NK-92 (cell line): ENCODE results near the gene ERH.
"Not testable (repeated sequence)": the region's sequence is repeated elsewhere in the genome, so short reads cannot be mapped to it uniquely, and the experiment has no call there.

Source experiments
- DNase-seq: peaks from one replicate; lab custom pipeline; 2025; ENCODE audit not compliant: unreplicated experiment; lab: John Stamatoyannopoulos, UW

The ERH gene

GRCh38 chr14:69398818-69399210 is 715 bp upstream of the ERH start:
- no peak for DNase-seq

- DNase-seq = no peak
These were observed 2.2 kb downstream of the ERH start for GRCh38 chr14:69395929-69396328.

DNA sequence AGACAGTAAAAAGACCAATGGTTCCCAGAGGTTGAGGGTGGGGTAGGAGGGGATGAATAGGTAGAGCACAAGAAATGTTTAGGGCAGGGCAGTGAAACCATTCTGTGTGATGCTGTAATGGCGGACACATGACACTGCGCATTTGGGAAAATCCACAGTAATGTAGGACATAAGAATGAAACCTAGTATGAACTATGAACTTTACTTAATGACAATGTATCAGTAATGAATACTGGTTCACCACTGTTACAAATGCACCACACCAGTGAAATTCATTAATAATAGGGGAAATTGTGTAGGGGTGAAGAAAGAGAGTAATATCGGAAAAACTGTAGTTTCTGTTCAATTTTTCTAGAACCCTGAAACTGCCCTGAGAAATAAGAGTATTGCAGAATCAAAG is 5.6 kb downstream of the ERH start:
- DNase-seq = no peak

GRCh38 chr14:69391400-69391799 is 6.7 kb downstream of the ERH start:
- not testable (repeated sequence) for DNase-seq

GRCh38 chr14:69387311-69387710 is 10.8 kb downstream of the ERH start:
- no peak for DNase-seq

DNA sequence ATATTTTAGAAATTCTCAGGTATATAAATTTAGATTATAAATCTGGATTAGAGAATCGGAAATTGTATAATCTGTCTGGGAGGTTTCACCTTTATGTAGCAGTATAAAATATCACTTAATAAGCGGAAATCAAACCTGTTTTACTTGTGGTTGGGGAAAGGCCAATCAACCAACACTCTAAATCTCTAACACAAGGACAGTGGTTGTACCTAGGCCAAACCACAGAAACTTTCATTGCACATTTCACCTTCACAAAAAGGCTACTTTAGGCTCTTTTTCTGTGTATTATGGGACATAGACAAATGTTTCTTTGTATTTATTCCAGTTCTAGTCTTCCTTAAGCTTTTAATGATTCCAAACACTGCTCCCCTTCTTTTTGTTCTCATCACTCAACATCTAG is 19.8 kb downstream of the ERH start:
- DNase-seq = no peak

GRCh38 chr14:69376439-69376838 is 21.7 kb downstream of the ERH start:
- DNase-seq = no peak

- DNase-seq = no peak
These were observed 22.4 kb downstream of the ERH start for GRCh38 chr14:69375722-69376121.

GRCh38 chr14:69375182-69375581 is 22.9 kb downstream of the ERH start:
- no peak for DNase-seq

GRCh38 chr14:69374235-69374634 is 23.9 kb downstream of the ERH start:
- no peak for DNase-seq

DNA sequence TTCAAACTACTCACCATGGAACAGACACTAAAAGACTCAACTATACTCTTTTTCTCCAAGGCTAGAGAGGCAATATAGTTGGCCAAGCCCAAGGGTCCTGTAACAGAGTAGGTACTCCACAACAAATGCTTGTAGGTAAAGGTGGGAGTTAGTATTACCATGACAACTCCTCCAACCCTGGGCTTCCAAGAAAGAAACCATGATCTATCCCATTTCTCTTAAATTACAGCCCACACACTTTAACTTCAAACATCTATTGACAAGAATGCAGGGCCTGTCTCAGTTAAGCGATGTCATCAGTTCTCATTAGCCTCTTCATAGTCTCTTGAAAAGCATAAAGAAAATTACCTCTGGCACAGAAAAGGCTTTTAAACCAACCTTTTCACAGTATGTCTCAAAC is 25.0 kb downstream of the ERH start:
- no peak for DNase-seq

DNA sequence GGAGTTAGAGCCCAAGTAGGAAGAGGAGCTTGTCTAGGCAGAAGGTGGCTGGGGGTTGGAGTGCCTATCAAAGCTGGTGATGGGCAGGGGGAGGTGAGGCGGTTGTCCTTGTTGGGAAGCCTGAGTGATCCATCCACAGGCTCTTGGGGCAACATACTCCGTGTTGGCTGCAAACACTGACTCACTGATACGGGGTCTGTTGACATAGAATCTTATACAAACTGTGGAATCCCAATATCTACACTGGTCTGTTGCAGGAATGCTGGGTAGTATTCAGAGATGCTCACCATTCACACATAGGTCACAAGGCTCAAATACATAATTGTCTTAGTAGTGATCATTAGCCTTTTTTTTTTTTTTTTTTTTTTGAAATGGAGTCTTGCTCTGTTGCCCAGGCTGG is 26.0 kb downstream of the ERH start:
- DNase-seq = no peak

DNA sequence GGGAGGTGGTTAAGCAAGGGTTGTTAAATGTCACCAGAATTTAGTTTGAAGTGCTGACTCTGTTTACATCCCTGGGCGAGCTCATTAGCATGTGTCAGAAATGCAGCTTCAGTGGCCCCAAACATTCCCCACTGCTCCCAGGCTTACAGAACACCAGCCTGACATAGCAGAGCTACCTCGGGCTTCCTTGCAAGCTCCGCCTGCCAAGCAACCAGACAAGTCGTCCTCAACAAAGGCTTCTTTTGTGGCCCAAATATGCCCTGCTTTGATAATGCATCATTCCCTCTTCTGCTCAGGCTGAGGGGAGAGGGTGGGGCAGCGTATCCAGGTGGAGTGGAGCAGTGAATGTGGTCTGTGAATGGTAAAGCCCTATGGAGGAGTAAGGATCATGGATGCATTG is 28.0 kb downstream of the ERH start:
- no peak for DNase-seq

GRCh38 chr14:69368381-69368780 is 29.7 kb downstream of the ERH start:
- no peak for DNase-seq

DNA sequence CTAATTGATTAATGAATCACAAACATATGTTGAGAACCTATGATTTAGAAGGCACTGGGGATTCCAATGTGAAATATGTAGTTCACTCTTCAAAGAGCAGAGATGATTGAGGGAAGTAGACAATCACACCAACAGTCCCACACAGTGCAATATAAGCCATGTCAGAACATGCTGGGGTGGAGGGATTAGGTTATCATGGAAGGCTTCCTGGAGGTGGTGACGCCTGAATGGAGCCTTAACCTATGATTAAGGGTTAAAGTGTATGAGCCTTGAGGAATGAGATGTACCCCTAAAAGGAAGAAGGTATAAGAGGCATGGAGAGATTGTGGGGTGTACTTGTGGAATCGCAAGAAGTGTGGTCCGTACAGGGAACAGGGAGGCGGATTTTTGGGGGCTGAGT is 31.3 kb downstream of the ERH start:
- DNase-seq = no peak

DNA sequence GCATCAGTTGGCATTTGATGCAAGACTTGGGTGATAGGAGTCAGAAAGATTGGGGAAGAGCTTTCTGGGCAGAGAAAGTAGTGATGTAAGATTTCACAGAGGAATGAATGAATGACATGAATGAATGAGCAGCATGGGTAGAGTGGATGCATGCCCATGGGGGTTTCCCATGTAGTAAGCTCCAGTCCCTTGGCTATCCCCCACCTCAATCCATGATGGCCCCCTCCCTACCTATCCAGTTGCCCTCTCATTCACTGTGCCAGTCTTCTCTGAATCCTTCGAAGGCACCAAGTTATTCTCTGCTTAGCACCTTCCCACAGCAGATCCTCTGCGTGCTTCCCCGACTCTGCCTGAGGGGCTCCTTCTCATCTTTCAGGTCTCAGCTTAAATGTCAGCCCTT is 32.0 kb downstream of the ERH start:
- DNase-seq = no peak

DNA sequence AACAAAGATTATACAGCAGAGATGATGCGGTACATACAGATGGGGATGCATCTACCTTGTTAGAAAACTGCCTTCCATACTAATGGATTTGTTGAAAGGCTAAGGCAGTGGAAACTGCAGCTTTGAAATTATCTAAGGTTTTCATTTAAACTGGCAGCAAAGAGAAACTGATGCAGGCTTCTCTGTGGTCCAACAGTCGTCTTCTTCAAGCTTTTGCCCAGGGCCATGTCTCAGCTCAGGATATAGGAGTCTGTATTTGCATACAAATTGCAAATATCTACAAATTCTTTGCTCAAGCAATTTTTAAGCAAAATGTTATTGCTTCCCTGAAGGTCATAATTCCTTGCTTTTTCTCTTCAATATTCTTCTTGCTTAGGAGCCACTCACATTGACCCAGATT is 33.7 kb downstream of the ERH start:
- no peak for DNase-seq

DNA sequence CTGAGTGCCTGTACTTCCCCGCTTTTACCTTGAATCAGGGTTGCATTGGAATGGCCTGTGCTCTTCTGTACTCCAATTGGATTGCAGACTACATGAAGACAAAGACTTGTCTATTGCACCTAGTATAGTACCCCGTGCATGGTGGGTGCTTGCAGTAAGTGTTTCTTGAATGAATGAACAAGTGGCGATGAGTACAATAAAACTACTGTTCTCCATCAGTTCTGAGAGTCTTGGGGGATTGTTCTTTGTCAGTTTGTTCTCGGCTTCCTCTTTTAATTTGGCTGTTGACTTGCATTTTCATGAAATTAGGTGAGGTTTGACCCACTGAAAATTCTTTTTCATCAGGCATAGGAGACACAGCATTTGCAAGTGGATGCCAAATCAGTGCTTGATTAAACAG is 34.1 kb downstream of the ERH start:
- no peak for DNase-seq

- DNase-seq = no peak
These were observed 35.0 kb downstream of the ERH start for GRCh38 chr14:69363055-69363454.

DNA sequence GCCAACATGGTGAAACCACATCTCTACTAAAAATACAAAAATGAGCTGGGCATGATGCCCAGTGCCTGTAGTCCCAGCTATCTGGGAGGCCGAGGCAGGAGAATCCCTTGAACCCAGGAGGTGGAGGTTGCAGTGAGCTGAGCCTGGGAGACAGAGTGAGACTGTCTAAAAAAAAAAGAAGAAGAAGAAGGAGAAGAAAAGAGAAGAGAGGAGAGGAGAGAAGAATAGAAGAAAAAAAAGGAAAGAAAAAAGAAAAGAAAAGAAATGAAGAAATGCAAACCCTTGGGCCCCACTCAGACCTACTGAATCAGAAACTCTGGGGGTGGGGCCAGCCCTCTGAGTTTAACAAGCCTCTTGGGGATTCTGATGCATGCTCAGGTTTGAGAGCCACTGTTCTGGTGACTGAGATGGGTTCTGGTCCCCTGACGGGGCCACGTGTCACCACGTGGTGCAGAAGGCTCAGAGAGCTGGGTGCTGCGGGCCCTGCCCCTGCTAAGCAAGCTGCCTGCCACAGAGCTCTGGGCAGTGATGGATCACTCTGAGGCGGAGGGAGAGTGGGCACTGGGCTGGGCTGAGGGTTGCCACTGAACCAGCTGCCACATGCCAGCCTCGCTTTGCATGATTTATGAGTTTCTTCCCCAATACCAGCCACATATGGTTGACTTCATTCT is 37.5 kb downstream of the ERH start:
- DNase-seq = no peak

- no peak for DNase-seq
These were observed 39.1 kb downstream of the ERH start for GRCh38 chr14:69358966-69359365.

DNA sequence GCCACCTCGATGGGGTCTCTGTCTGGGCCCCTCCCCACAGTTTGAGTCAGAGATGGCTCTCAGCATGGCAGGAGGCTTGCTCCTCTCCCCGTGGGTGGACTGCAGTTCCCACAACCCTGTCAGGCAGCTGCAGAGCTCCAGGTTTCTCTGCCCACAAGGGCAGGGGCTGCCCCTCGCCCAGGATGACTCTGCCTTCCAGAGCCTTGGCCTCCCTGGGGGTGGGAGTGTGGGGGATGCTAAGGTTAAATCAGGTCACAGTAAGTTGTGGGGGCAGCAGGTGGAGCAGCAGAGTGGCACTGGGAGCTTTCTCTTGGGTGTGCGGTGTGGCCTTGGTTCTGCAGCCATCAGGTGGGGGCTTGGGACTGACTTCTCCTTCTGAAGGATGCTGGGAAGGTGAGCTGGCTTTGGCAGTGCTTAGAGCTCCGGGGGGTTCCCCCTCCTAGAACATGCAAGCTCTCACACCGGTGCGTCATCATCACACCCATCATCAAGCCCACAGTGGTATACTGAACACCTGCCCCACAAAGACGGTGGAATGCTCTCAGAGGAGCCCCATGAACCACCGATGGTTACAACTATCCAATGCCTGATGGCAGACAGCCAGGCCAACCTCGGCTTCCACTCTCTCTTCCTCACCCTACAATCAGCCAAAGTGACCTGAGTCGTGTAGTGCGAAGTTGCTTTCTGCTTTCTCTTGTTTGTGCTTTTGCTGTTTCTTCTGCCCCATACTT is 39.7 kb downstream of the ERH start:
- no peak for DNase-seq
